ENCODE results near the gene CEP70. TPM values are rescaled to one million over a fixed set of nuclear protein-coding genes. Genes with fewer than 3 reads are reported as not detected.

Gene CEP70
- polyA plus RNA-seq, 1 donor (not counting 4 experiments of a cell fraction or from before 2014, with no cell fraction given): 11.4 TPM

DNA sequence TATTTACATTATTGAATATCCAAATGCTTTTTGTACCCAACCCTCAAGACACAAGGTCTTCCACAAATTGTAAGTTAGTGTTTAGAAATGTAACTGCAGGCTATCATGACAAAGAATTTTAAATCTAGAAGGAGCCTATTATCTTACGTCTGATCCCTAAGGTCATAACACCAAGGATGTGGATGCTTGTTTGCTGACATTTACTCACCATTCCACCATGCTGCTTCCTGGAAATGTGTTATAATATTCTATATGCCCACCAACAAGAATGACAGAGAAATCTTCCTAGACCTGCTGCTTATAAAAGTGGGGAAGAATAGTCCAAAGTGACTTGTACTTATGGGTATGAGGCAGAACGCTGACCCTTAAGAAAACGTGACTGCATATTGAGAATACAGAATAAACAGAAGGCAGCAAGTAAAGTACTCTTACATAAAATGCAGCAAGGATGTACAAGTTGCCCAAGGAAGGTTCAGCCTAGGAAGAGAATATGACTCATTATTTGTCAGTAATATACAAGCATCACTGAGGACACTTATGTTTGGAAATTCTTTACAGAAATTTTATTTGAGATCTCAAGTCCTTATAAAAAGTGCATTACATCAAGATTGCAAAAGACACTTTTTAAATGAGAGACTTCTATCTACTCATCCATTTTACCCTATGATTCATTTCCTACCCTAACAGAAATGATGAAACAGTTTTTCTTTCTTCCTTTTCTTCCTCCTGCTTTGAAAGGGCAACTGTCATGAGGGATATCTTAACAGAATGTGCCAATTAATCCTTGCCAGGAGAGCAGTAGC, 100.1 kb downstream of the CEP70 start:
- Histone ChIP-seq H3K27me3 (ENCODE audit: control insufficient read depth, extremely low read depth, insufficient read depth, low read length) (no peaks in the 10 kb centered on the region), H4K20me1 (ENCODE audit: control insufficient read depth, extremely low read depth, insufficient read depth, low read length) (no peaks in the 10 kb centered on the region), H2AFZ (ENCODE audit: control insufficient read depth, low read length) (no peak overlapping the region), H3K9me3 (ENCODE audit: control insufficient read depth, low read depth, low read length) (no peaks in the 10 kb centered on the region), H3K4me2 (ENCODE audit: control insufficient read depth, extremely low read depth, insufficient read depth, low read depth, low read length) (peak overlapping the region; percentile 53), H3K27ac (ENCODE audit: control insufficient read depth, insufficient read depth, low read length) (peak overlapping the region; percentile 61), H3K36me3 (ENCODE audit: control insufficient read depth in 2 of 2, extremely low read depth in 1 of 2, insufficient read depth in 2 of 2, low read length in 2 of 2) (no peaks in the 10 kb centered on the region), H3K4me1 (ENCODE audit: control insufficient read depth, extremely low read depth, insufficient read depth, low read length) (peaks cover 19% of the 10 kb centered on the region), H3K9ac (ENCODE audit: control insufficient read depth, extremely low read depth, insufficient read depth, low read length) (no peak overlapping the region), H3K79me2 (ENCODE audit: control insufficient read depth, insufficient read depth, low read length) (no peaks in the 10 kb centered on the region), H3K4me3 (ENCODE audit: control insufficient read depth in 2 of 3, extremely low read depth in 1 of 3, insufficient read depth in 2 of 3, low read depth in 1 of 3, low read length in 3 of 3) (no peak overlapping the region), H3K9me1 (ENCODE audit: control insufficient read depth, extremely low read depth, insufficient read depth, low read length) (no peaks in the 10 kb centered on the region)
- dilution Hi-C loops (cut with MboI; ENCODE audit: extremely low pct_ligation_motif_present, low sequenced_read_pairs): no loop called here
- peak; percentile 4 for DNase-seq (ENCODE audit: low read depth, low spot score)
- FAIRE-seq: peak; percentile 71
- TF ChIP-seq, protein P1, sequence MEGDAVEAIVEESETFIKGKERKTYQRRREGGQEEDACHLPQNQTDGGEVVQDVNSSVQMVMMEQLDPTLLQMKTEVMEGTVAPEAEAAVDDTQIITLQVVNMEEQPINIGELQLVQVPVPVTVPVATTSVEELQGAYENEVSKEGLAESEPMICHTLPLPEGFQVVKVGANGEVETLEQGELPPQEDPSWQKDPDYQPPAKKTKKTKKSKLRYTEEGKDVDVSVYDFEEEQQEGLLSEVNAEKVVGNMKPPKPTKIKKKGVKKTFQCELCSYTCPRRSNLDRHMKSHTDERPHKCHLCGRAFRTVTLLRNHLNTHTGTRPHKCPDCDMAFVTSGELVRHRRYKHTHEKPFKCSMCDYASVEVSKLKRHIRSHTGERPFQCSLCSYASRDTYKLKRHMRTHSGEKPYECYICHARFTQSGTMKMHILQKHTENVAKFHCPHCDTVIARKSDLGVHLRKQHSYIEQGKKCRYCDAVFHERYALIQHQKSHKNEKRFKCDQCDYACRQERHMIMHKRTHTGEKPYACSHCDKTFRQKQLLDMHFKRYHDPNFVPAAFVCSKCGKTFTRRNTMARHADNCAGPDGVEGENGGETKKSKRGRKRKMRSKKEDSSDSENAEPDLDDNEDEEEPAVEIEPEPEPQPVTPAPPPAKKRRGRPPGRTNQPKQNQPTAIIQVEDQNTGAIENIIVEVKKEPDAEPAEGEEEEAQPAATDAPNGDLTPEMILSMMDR (optimal IDR thresholded peaks at IDR 0.05 in 1 of 3, IDR thresholded peaks at IDR 0.05 in 1 of 3, conservative IDR thresholded peaks at IDR 0.05 in 1 of 3; ENCODE audit: extremely low read depth in 1 of 3, insufficient read depth in 2 of 3, low read length in 3 of 3): no peak

DNA sequence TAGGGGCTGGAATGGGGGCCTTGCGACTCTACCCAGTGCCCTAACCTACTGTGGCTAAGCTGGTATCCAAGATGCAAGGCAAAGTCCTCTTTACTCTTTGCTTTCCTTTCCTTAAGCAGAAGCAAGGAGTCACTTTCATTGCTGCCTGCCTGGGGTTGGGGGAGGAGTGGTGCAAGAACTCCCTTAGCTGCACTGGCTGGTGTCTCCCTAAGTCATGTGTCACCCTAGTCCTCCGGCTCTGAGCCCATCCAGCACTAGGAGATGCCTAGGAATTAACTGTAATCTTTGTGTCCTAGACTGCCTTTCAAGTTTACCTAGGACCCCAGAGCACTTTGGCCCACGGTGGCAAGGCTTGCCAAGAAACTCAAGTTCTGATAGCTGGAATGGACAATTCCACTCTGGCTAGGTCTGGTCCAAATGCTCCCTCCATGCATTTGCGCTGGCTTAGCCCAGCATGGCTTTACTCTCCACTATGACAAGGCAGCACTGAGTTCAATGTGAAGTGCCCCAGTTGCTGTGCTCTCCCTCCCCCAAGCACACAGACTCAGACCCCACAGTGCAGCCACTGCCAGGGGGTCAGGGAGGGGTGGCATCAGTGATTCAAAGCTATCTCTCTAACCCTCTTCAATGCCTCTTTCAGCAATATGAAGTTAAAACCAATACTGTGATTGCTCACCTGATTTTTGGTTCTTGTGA, 100.9 kb downstream of the CEP70 start:
- H3K79me2 ChIP-seq (ENCODE audit: control insufficient read depth, insufficient read depth, low read length): no peaks in the 10 kb centered on the region
- dilution Hi-C loops (cut with MboI; ENCODE audit: extremely low pct_ligation_motif_present, low sequenced_read_pairs): no loop called here
- H3K9me3 ChIP-seq (ENCODE audit: control insufficient read depth, low read depth, low read length): no peaks in the 10 kb centered on the region
- H3K27me3 ChIP-seq (ENCODE audit: control insufficient read depth, extremely low read depth, insufficient read depth, low read length): no peaks in the 10 kb centered on the region
- no peaks in the 10 kb centered on the region for H3K9me1 ChIP-seq (ENCODE audit: control insufficient read depth, extremely low read depth, insufficient read depth, low read length)
- H3K36me3 ChIP-seq (ENCODE audit: control insufficient read depth in 2 of 2, extremely low read depth in 1 of 2, insufficient read depth in 2 of 2, low read length in 2 of 2): no peaks in the 10 kb centered on the region
- H3K4me3 ChIP-seq (ENCODE audit: control insufficient read depth in 2 of 3, extremely low read depth in 1 of 3, insufficient read depth in 2 of 3, low read depth in 1 of 3, low read length in 3 of 3): no peak overlapping the region
- no peaks in the 10 kb centered on the region for H4K20me1 ChIP-seq (ENCODE audit: control insufficient read depth, extremely low read depth, insufficient read depth, low read length)
- peaks cover 19% of the 10 kb centered on the region for H3K4me1 ChIP-seq (ENCODE audit: control insufficient read depth, extremely low read depth, insufficient read depth, low read length)
- H3K27ac ChIP-seq (ENCODE audit: control insufficient read depth, insufficient read depth, low read length): no peak overlapping the region
- no peak overlapping the region for H3K4me2 ChIP-seq (ENCODE audit: control insufficient read depth, extremely low read depth, insufficient read depth, low read depth, low read length)
- DNase-seq (ENCODE audit: low read depth, low spot score) (no peak), FAIRE-seq (no peak)
- no peak overlapping the region for H2AFZ ChIP-seq (ENCODE audit: control insufficient read depth, low read length)
- TF ChIP-seq, protein P1 (optimal IDR thresholded peaks at IDR 0.05 in 1 of 3, IDR thresholded peaks at IDR 0.05 in 1 of 3, conservative IDR thresholded peaks at IDR 0.05 in 1 of 3; ENCODE audit: extremely low read depth in 1 of 3, insufficient read depth in 2 of 3, low read length in 3 of 3): no peak
- TF ChIP-seq EZH2 (IDR thresholded peaks at IDR 0.05; ENCODE audit: low read length): no peak
- H3K9ac ChIP-seq (ENCODE audit: control insufficient read depth, extremely low read depth, insufficient read depth, low read length): no peak overlapping the region
